Measurements from ENCODE around the gene ABCC8.

The ABCC8 gene

GRCh38 chr11:17513853-17514252, 37.2 kb upstream of the ABCC8 start:
- no peak overlapping the region for H3K4me3 ChIP-seq (ENCODE audit: low read depth, low read length)

GRCh38 chr11:17512101-17512500, 35.5 kb upstream of the ABCC8 start:
- TF ChIP-seq CTCF (IDR thresholded peaks at IDR 0.05; ENCODE audit: low read depth, low read length) = no peak
- H3K4me3 ChIP-seq (ENCODE audit: low read depth, low read length) = no peak overlapping the region

More at GRCh38 chr11:17513853-17514252, 37.2 kb upstream of the ABCC8 start:
- no peak for TF ChIP-seq CTCF (IDR thresholded peaks at IDR 0.05; ENCODE audit: low read depth, low read length)

DNA sequence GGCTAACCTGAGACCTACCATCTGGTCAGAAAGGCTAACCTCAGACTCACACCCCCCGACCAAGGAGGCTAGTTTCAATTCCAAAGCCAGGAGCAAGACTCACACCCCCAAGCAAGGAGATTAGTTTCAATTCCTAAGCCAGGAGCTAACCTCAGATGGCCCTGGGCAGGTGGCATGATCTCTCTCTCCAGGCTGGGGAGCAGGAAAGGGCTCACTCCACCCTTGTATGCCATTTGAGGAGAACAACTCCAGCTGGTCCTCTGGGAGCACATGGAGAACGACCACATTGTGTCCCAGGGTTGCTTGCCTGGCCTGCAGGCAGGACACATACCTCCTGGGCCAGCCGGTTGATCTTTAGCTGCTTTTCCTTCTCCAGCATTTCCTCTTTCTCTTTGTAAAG, 34.9 kb upstream of the ABCC8 start:
- no peak overlapping the region for H3K4me3 ChIP-seq (ENCODE audit: low read depth, low read length)
- no peak for TF ChIP-seq CTCF (IDR thresholded peaks at IDR 0.05; ENCODE audit: low read depth, low read length)

DNA sequence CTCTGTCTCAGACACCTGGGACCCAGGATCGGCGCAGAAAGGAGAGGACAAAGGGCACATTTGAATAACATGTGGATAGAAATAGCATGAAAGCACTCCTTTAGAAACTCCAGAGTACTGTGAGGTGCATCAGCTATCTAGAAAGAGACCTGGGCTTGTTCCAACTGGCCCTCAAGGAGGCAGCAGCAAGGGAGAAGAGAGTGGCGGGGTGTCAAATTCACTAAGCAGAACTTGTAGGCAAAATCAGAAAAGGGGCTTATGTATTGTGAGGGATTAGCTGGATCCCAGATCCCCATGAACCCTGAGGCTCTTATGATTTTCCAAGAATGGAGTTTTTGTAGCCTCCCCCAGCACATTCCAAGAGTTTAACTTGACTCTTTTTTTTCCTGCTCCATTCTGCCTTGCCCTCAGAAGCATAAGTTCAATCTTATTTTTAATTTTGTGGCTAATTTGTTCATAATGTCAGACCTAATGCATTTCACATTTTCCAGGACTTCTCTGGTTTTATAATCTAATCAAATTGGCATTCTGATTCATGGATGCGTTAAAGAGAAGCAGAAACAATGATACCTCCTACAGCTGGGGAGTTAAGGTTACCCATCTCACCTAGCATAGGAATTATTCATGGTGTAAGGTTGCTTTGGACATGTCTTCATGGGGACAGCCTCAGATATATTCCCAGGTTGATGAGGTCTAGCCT, 34.0 kb upstream of the ABCC8 start:
- TF ChIP-seq CTCF (IDR thresholded peaks at IDR 0.05; ENCODE audit: low read depth, low read length) = no peak
- no peak overlapping the region for H3K4me3 ChIP-seq (ENCODE audit: low read depth, low read length)

GRCh38 chr11:17508791-17509190, 32.1 kb upstream of the ABCC8 start:
- TF ChIP-seq CTCF (IDR thresholded peaks at IDR 0.05; ENCODE audit: low read depth, low read length) = no peak
- H3K4me3 ChIP-seq (ENCODE audit: low read depth, low read length) = no peak overlapping the region

DNA sequence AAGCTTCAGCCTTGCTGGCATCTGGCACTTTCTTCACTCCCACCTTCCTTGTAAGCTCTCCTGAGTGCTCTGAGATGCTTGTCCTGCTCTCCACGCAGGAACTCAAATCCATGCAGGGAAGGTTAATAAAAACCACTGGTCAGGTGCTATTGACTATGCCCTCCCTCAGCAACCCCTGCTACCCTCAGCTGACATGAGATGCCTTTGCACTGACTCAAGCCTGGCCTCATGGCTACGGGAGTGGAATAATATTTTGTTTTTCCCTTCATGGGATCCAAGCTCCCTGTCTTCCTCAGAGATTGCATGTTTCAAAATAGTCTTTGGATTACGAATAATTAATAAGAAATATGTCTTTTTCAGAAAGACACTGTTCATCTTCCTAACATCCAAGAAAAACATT, 31.7 kb upstream of the ABCC8 start:
- TF ChIP-seq CTCF (IDR thresholded peaks at IDR 0.05; ENCODE audit: low read depth, low read length) = no peak
- H3K4me3 ChIP-seq (ENCODE audit: low read depth, low read length) = no peak overlapping the region

GRCh38 chr11:17507773-17508172, 31.1 kb upstream of the ABCC8 start:
- H3K4me3 ChIP-seq (ENCODE audit: low read depth, low read length) = no peak overlapping the region
- no peak for TF ChIP-seq CTCF (IDR thresholded peaks at IDR 0.05; ENCODE audit: low read depth, low read length)
